Right atrium auricular region (tissue), 2 donors: Measurements from ENCODE around the gene PLA2G2E. TPM values are rescaled to one million over a fixed set of nuclear protein-coding genes. Genes with fewer than 3 reads are reported as not detected.

ENCODE experiments used
- DNase-seq: peaks from one replicate; pipeline ENCODE4 v3.0.0-alpha.2; 2019; ENCODE audit warnings: low spot score
- H3K27ac ChIP-seq, 2 donors: fragments of 200-600 bp; sonication (generic); 1 replicate in 1 of 2; 2 replicates in 1 of 2; pipeline ENCODE4 v1.5.1; 2016 to 2019
- H3K27me3 ChIP-seq, 2 donors: fragments of 200-600 bp; sonication (generic); one replicate each; pipeline versions ENCODE4 v1.5.1 to v1.6.0; 2017 to 2019
- H3K36me3 ChIP-seq: fragments of 200-600 bp; sonication (generic); one replicate; pipeline ENCODE4 v1.5.1; 2016
- H3K4me1 ChIP-seq, 2 donors: fragments of 200-600 bp; sonication (generic); one replicate each; pipeline versions ENCODE4 v1.5.1 to v1.6.0; 2017 to 2019
- H3K4me3 ChIP-seq, 2 donors: fragments of 200-600 bp; sonication (generic); 1 replicate in 1 of 2; 2 replicates in 1 of 2; pipeline ENCODE4 v1.5.1; 2017 to 2019; ENCODE audit warnings: mild to moderate bottlenecking in 1 of 2, moderate library complexity in 1 of 2
- H3K9me3 ChIP-seq, 2 donors: fragments of 200-600 bp; sonication (generic); one replicate each; pipeline ENCODE4 v1.5.1; 2019
- total RNA-seq, 2 donors: library from RNA; depleted of rRNA; stranded (reverse); fragments of >200 nt; gene quantifications; one replicate each; pipeline ENCODE4 v1.1.0, GENCODE V29; 2016
- TF ChIP-seq, protein P1 (sequence below), 2 donors: fragments of 200-600 bp; sonication (generic); IDR thresholded peaks; one replicate each; pipeline ENCODE4 v1.5.1; 2019; ENCODE audit warnings: antibody characterized with exemption in 2 of 2

The PLA2G2E gene
- total RNA-seq, 2 donors from 2014 or later = not detected

DNA sequence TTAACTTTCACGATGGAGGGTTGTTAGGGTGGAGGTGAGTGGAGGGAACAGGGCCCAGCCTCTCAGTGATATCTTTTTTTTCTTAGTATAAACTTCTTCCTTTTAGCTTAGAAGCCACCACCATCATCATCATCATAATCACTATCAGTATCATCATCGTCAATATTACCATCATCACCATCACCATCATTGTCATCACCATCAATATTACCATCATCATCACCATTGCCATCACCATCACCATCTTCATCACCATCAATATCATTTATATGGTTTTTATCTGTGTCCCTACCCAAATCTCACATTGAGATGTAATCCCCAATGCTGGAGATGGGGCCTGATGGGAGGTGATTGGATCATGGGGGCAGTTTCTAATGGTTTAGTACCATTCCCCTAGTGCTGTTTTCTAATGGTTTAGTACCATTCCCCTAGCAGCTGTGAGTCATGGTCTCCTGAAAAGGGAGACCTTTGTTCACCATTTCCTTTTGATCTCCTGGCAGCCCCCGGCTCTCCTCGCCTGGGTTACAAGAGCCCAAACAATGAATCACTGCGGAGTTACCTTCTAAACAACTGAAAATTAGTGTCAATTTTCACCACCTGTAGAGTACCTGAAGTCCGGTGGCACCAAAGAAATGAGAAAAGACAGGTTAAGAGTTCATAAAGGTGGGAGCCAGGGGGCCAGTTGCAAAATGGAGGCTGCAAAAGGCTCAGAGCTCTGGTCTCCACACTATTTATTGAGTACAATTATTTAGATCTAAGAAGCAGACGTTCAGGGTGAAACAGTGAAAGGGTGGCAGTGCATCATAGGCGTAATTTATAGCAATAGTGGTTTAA is 3.1 kb upstream of the PLA2G2E start:
- peaks cover 0 to 3% of the 10 kb centered on the region in 2 donors for H3K9me3 ChIP-seq
- TF ChIP-seq, protein P1, sequence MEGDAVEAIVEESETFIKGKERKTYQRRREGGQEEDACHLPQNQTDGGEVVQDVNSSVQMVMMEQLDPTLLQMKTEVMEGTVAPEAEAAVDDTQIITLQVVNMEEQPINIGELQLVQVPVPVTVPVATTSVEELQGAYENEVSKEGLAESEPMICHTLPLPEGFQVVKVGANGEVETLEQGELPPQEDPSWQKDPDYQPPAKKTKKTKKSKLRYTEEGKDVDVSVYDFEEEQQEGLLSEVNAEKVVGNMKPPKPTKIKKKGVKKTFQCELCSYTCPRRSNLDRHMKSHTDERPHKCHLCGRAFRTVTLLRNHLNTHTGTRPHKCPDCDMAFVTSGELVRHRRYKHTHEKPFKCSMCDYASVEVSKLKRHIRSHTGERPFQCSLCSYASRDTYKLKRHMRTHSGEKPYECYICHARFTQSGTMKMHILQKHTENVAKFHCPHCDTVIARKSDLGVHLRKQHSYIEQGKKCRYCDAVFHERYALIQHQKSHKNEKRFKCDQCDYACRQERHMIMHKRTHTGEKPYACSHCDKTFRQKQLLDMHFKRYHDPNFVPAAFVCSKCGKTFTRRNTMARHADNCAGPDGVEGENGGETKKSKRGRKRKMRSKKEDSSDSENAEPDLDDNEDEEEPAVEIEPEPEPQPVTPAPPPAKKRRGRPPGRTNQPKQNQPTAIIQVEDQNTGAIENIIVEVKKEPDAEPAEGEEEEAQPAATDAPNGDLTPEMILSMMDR (IDR thresholded peaks at IDR 0.05) = no peak
- no peaks in the 10 kb centered on the region for H3K27me3 ChIP-seq
- H3K27ac ChIP-seq = no peak overlapping the region
- no peak overlapping the region for H3K4me3 ChIP-seq
- H3K36me3 ChIP-seq = no peaks in the 10 kb centered on the region
- no peak for DNase-seq
- H3K4me1 ChIP-seq = no peaks in the 10 kb centered on the region

DNA sequence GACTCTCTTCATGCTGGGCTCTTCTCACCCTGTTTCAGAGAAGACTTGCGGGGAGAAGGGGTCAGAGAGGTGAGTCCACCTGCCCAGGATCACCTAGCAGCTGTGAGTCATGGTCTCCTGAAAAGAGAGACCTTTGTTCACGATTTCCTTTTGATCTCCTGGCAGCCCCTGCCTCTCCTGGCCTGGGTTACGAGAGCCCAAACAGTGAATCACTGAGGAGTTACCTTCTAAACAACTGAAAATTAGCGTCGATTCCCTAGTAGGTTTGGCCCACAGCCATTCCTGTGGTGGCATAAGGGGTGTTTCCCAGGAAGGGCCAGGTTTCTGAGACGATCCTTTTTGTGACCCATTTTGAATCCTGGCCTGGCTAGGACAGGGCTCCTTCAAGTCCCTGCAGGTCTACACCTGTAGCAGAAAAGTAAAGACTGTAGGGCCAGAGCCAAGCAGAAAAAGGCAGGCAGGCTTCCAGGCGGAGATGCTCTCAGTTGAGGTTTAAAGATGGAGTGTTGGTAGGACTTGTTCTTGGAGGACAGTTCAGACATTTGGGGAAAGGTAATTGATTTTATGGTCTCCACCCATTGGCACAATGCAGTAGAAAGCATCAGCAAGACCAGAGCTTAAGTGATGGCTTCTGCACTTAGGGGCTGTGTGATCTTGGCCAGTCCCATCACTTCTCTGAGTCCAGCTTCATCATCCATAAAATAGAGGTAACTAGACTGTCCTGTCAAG is 2.1 kb upstream of the PLA2G2E start:
- TF ChIP-seq, protein P1 (IDR thresholded peaks at IDR 0.05) = no peak
- Histone ChIP-seq H3K4me1 (no peaks in the 10 kb centered on the region), H3K27ac (no peak overlapping the region), H3K4me3 (no peak overlapping the region), H3K27me3 (no peaks in the 10 kb centered on the region), H3K36me3 (no peaks in the 10 kb centered on the region), H3K9me3 (no peaks in the 10 kb centered on the region)
- no peak for DNase-seq

DNA sequence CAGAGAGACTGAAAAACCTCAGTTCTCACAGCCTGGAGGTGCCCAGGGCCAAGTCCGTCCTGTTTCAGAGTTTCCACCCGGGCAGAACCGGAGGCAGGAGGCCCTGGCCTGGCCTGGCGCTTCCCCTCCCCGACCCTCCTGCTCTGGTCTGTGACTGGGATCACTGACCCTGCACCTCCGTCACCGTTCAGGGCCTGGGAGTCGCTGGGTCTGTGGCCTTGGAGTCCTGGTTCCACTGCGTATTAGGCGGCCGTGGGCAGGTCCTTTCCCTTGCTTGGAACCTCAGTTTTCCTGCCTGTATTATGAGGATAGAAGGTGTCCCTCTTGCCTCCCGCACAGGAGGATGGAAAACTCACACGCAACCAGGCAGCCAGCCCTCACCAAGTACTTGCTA is 533 bp upstream of the PLA2G2E start:
- H3K27me3 ChIP-seq = no peaks in the 10 kb centered on the region
- TF ChIP-seq, protein P1 (IDR thresholded peaks at IDR 0.05) = no peak

DNA sequence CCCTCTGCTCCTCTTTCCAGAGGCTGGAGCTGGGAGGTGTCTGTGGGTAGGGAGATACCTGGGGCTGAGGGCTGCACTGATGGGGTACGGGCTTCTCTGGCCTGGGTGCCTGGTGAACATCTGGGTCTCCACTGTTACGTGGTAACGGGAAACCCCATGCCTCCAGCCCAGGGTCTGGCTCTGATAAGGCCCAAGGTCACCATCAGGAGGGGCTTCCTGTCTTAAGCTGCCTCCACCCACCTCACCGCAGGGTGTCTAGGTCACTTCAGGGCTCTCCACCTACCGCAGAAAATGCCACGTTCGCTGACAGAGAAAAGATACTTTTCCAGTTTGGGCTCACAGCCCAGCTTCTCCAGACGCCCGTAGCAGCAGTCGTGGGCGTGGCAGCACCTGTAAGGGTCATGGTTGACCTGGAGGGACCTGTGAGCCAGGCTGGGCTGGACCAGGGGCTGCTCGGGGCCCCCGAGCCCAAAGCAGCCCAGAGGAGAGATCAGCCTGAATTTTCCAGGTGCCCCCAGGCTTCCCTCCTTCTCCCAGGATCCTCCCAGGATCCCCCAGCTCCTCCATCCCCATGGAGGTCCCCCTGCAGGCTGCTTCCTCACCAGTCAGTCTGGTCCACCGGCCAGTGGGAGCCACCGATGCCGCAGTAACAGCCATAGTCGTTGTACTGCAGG is 1.3 kb downstream of the PLA2G2E start:
- TF ChIP-seq, protein P1 (IDR thresholded peaks at IDR 0.05) = no peak
- no peak overlapping the region for H3K27ac ChIP-seq
- DNase-seq = no peak
- no peak overlapping the region for H3K4me3 ChIP-seq
- H3K27me3 ChIP-seq = no peaks in the 10 kb centered on the region
- H3K4me1 ChIP-seq = peaks cover 0 to 9% of the 10 kb centered on the region in 2 donors
- H3K9me3 ChIP-seq = no peaks in the 10 kb centered on the region
- no peaks in the 10 kb centered on the region for H3K36me3 ChIP-seq

More for the DNA sequence above, 533 bp upstream of the PLA2G2E start:
- no peak overlapping the region for H3K4me3 ChIP-seq
- H3K9me3 ChIP-seq = no peaks in the 10 kb centered on the region
- H3K27ac ChIP-seq = no peak overlapping the region
- no peaks in the 10 kb centered on the region for H3K4me1 ChIP-seq
- no peaks in the 10 kb centered on the region for H3K36me3 ChIP-seq
- no peak for DNase-seq

DNA sequence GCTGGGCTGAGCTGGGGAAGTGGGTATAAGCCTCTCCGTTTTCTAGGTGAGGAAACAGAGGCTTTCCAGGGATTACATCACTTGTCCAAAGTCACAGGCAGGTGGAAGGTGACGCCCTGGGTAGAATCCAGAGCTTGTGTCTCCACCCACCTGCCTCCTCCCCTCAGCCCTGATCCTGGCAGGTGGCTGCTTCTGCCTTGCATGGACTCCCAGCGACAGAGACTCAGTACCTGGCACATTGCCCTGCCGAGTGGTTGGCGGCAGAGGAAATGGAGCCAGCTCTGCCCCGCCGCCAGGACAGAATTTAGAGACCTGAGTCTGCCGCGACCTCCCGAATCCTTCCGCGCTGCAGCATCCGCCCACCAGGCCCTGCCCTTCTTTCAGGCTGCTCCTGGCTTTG is 2.1 kb downstream of the PLA2G2E start:
- TF ChIP-seq, protein P1 (IDR thresholded peaks at IDR 0.05) = no peak
- no peak for DNase-seq
- Histone ChIP-seq H3K27ac (no peak overlapping the region), H3K27me3 (no peaks in the 10 kb centered on the region), H3K36me3 (no peaks in the 10 kb centered on the region), H3K4me1 (peaks cover 0 to 9% of the 10 kb centered on the region in 2 donors), H3K4me3 (no peak overlapping the region), H3K9me3 (no peaks in the 10 kb centered on the region)
